Heart right ventricle (tissue), 16 donors: ENCODE measurements around the gene PAX3. TPM values are rescaled to one million over a fixed set of nuclear protein-coding genes. Genes with fewer than 3 reads are reported as not detected.

Experiments used
- ATAC-seq, 8 donors: fragments of 200-7000 bp; cut with Tn5 transposase; one replicate each; pipeline ENCODE4 v1.9.1; 2020; ENCODE audit warnings: mild to moderate bottlenecking in 8 of 8, moderate library complexity in 8 of 8, moderate number of reproducible peaks in 1 of 8
- DNase-seq, 2 donors: peaks; one replicate each; pipeline ENCODE4 v3.0.0-alpha.2; 2020
- H3K27ac ChIP-seq, 10 donors: fragments of 200-600 bp; sonication (generic) in 2 of 10; one replicate each; pipeline versions ENCODE4 v1.5.0 to v1.8.0; 2020 to 2022; ENCODE audit warnings: mild to moderate bottlenecking in 3 of 10
- H3K27me3 ChIP-seq, 7 donors: fragments of 200-600 bp; one replicate each; pipeline ENCODE4 v1.8.0; 2021 to 2022; ENCODE audit warnings: mild to moderate bottlenecking in 2 of 7
- H3K36me3 ChIP-seq, 9 donors: fragments of 200-600 bp; sonication (generic) in 1 of 9; one replicate each; pipeline versions ENCODE4 v1.5.0 to v1.8.0; 2020 to 2022; ENCODE audit warnings: mild to moderate bottlenecking in 2 of 9
- H3K4me1 ChIP-seq, 9 donors: fragments of 200-600 bp; sonication (generic) in 1 of 9; one replicate each; pipeline versions ENCODE4 v1.5.0 to v1.8.0; 2020 to 2022; ENCODE audit warnings: mild to moderate bottlenecking in 4 of 9
- H3K4me3 ChIP-seq, 10 donors: fragments of 200-600 bp; sonication (generic) in 2 of 10; one replicate each; pipeline versions ENCODE4 v1.5.0 to v1.8.0; 2020 to 2022; ENCODE audit warnings: mild to moderate bottlenecking in 7 of 10, moderate library complexity in 2 of 10
- H3K9me3 ChIP-seq, 11 donors: fragments of 200-600 bp in 10 of 11; sonication (generic) in 2 of 11; one replicate each; pipeline versions ENCODE4 v1.5.0 to v1.8.0; 2013 to 2022; ENCODE audit warnings: mild to moderate bottlenecking in 2 of 11, control low read depth in 1 of 11, moderate library complexity in 1 of 11
- WGBS, 2 donors: extraction: QIAGEN DNeasy Blood & Tissue Kit; methylation state at CpG; one replicate each; pipeline ENCODE4 v1.1.7; 2013; ENCODE audit warnings: inconsistent platforms in 1 of 2; 5-methylcytosine and 5-hydroxymethylcytosine counted together
- intact Hi-C, 10 donors: fragments of 100-400 bp; cut with DNase I; formaldehyde crosslinking; loops; one replicate each; pipeline versions ENCODE4 v1.11.1 to v1.14.2; 2022
- polyA plus RNA-seq, 2 donors: library from polyadenylated mRNA; stranded (reverse); fragments of 200-250 nt; gene quantifications; one replicate each; pipeline ENCODE4 v1.2.3, GENCODE V29; 2013
- total RNA-seq, 10 donors: library from RNA; stranded (reverse); fragmentation: NEBNext Ultra II Directional in 3 of 10; extraction: Animal tissue kit (Norgen Biotek cat#: 25700) in 3 of 10; gene quantifications; one replicate each; pipeline versions ENCODE4 v1.2.1 to v1.2.4, GENCODE V29; 2021 to 2023
- TF ChIP-seq, protein P1 (sequence below), 9 donors: fragments of 200-600 bp; sonication (generic) in 2 of 9; IDR thresholded peaks; one replicate each; pipeline versions ENCODE4 v1.5.0 to v1.8.0; 2021 to 2022; ENCODE audit warnings: antibody characterized with exemption in 9 of 9, mild to moderate bottlenecking in 5 of 9, moderate library complexity in 1 of 9
- donor health status: Arrhythmogenic right ventricular cardiomyopathy.
- donor health status: ischemic (EF 13 %, LVEDD 7.1; RV severe dilation, severe dysfunction).
- donor health status: healthy with polysubstance abuse.
- donor health status: DM: no; HTN: yes; CAD: no.
- donor health status: DM: no; HTN: no; CAD: no.
- donor health status: ischemic (EF 25% LVEDD 6.9; RV normal size, moderate dysfunction).
- donor health status: ischemic (EF 25% LVEDD 5.7; RV mildly dilated, moderate dysfunction).
- donor health status: healthy.
- donor health status: DM: yes; HTN: yes; CAD: no.
- donor health status: Ischemic cardiomyopathy.
- donor health status: ischemic (EF 35%, LVEDD 5.7; RV mildly dilated, moderate dysfunction).
- donor health status: nonischemic (EF 11% LVEDD 7.7; RV severe dilation, severe dysfunction).
- donor health status: DM: yes; HTN: yes; CAD: no.
- donor health status: PGD.
- donor health status: ischemic (EF 29% LVEDD 5.4; RV normal size, mild dysfunction).
- donor health status: nonischemic (EF 23%, LVEDD 6.1; RV moderate dilation, normal function).

PAX3 gene
- total and polyA plus RNA-seq, 12 donors = 0.01 TPM; not detected in 11

DNA sequence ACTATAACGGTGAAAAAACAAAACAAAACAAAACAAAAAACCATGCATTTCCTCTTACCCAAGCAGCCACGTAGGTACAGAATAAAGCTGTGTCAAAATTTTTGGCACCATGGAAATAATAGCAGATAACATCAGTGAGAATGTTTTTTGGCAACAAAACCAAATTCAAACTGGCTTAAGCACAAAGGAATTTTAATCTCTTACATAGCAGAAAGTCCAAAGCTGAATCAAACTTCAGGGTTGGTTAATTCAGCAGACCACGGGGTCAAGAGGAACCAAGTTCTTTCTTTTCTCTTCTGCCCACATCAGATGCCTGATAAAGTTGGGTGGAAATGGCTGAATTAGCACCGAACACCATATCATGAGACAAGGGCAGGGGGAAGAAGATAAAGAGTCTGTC lies 129.5 kb downstream of the PAX3 start:
- TF ChIP-seq, protein P1, sequence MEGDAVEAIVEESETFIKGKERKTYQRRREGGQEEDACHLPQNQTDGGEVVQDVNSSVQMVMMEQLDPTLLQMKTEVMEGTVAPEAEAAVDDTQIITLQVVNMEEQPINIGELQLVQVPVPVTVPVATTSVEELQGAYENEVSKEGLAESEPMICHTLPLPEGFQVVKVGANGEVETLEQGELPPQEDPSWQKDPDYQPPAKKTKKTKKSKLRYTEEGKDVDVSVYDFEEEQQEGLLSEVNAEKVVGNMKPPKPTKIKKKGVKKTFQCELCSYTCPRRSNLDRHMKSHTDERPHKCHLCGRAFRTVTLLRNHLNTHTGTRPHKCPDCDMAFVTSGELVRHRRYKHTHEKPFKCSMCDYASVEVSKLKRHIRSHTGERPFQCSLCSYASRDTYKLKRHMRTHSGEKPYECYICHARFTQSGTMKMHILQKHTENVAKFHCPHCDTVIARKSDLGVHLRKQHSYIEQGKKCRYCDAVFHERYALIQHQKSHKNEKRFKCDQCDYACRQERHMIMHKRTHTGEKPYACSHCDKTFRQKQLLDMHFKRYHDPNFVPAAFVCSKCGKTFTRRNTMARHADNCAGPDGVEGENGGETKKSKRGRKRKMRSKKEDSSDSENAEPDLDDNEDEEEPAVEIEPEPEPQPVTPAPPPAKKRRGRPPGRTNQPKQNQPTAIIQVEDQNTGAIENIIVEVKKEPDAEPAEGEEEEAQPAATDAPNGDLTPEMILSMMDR (IDR thresholded peaks at IDR 0.05) = no peak
- no peaks in the 10 kb centered on the region for H3K4me1 ChIP-seq
- H3K27me3 ChIP-seq = peaks cover 0 to 11% (median 0%) of the 10 kb centered on the region in 7 donors
- H3K27ac ChIP-seq = no peak overlapping the region
- intact Hi-C loops = no loop called here
- 40 to 47% methylated on average over 4 of the region's 4 CpGs for WGBS, 2 donors
- H3K36me3 ChIP-seq = no peaks in the 10 kb centered on the region
- H3K9me3 ChIP-seq = no peaks in the 10 kb centered on the region
- ATAC-seq = no peak
- no peak for DNase-seq
- no peak overlapping the region for H3K4me3 ChIP-seq

DNA sequence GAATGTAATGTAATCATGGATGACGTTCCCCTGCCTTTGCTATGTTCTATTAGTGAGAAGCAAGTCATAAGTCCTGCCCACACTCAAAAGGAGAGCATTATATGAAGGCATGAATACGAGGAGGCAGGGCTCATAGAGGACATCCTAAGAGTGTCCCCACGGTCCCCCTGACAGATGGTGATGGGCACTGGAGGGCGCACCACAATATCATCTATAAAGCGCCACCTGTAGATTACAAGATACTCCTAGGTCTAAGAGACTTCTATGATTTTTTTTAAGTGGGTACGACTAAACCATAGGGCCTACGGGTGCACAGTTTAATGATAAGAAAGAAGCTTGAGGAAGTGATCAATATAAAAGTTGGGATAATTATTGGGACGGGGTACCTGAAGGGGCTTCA lies 131.0 kb downstream of the PAX3 start:
- Histone ChIP-seq H3K4me1 (no peaks in the 10 kb centered on the region), H3K27ac (no peak overlapping the region), H3K36me3 (no peaks in the 10 kb centered on the region), H3K4me3 (no peak overlapping the region), H3K9me3 (no peaks in the 10 kb centered on the region), H3K27me3 (peaks cover 0 to 19% (median 0%) of the 10 kb centered on the region in 7 donors)
- TF ChIP-seq, protein P1 (IDR thresholded peaks at IDR 0.05) = no peak
- 78 to 79% methylated on average over 8 of the region's 8 CpGs for WGBS, 2 donors
- ATAC-seq (no peak), DNase-seq (no peak)
- intact Hi-C loops = no loop called here

DNA sequence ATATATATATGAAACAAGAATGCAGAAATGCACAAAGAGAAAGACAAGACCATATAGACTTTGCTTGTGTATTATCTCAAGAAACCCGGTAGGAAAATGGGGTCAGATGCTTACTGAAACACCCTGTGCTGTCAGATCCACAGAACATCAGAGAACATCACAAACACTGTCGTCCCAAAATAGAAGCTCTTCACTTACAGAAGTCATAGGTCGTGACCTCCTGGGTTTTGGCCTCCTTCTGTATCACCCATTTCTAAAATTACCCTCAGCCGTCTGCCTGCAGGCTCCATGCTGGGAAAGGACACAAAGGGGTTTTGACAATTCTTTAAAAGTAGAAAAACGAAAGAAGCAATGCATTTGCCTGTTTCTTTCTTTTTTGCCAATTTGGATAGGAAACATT lies 137.9 kb downstream of the PAX3 start:
- intact Hi-C loops = no loop called here
- DNase-seq (no peak), ATAC-seq (peak in 1 of 8 donors; percentile 79)
- 13 to 22% methylated on average over 5 of the region's 5 CpGs for WGBS, 2 donors
- H3K27me3 ChIP-seq = peaks cover 0 to 23% (median 0%) of the 10 kb centered on the region in 7 donors
- TF ChIP-seq, protein P1 (IDR thresholded peaks at IDR 0.05) = no peak
- H3K36me3 ChIP-seq = no peaks in the 10 kb centered on the region
- no peak overlapping the region for H3K4me3 ChIP-seq
- no peak overlapping the region for H3K27ac ChIP-seq
- no peaks in the 10 kb centered on the region for H3K9me3 ChIP-seq
- peaks cover 0 to 8% (median 0%) of the 10 kb centered on the region in 9 donors for H3K4me1 ChIP-seq

DNA sequence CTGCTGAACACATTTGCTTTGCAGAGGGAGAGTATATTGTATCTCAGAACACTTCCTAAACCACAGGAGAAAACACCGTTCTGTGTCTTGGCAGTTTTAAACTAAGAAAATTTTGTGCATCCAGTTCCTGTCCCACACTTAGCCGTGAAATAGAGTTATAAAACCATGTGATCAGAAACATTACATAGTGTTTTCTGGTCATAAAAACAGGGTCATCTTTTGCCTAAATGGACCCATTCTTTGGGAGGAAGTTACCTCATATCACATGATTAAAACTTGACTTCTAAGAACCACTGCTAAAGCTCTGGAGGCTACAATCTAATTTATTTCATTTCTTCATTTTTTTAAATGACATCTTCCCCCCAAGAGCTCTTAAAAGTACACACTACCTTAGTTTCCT lies 138.7 kb downstream of the PAX3 start:
- Histone ChIP-seq H3K27ac (no peak overlapping the region), H3K4me3 (no peak overlapping the region), H3K36me3 (no peaks in the 10 kb centered on the region), H3K4me1 (peaks cover 0 to 8% (median 0%) of the 10 kb centered on the region in 9 donors), H3K9me3 (no peaks in the 10 kb centered on the region), H3K27me3 (peaks cover 0 to 23% (median 0%) of the 10 kb centered on the region in 7 donors)
- TF ChIP-seq, protein P1 (IDR thresholded peaks at IDR 0.05) = no peak
- WGBS, 2 donors = 71 to 83% methylated on average over 2 of the region's 2 CpGs
- intact Hi-C loops = no loop called here
- DNase-seq (no peak), ATAC-seq (no peak)
